IMR-90 (cell line): ENCODE measurements around the gene MRPL33. TPM values are rescaled to one million over a fixed set of nuclear protein-coding genes. Genes with fewer than 3 reads are reported as not detected.

Source experiments
- ATAC-seq: fragments of 200-7000 bp; cut with Tn5 transposase; 2 replicates; pipeline ENCODE4 v1.9.1; 2020; ENCODE audit warnings: low read depth, mild to moderate bottlenecking, moderate library complexity
- BruUV-seq: library from RNA; stranded (reverse); fragments of 400-500 nt; replicated peaks from 2 replicates; lab custom pipeline; 2021; lab: Mats Ljungman, UMichigan
- CTCF ChIA-PET: fragments of 300-600 bp; formaldehyde crosslinking; extraction: SDS; loops from one replicate; lab custom pipeline; 2021; ENCODE audit warnings: antibody characterized with exemption; lab: Yijun Ruan, JAX
- POLR2A ChIA-PET: fragments of 300-600 bp; sonication (Branson Sonifier 250); formaldehyde crosslinking; loops from one replicate; lab custom pipeline; 2022; ENCODE audit warnings: antibody characterized with exemption; ENCODE audit not compliant: unreplicated experiment; lab: Charles Lee
- DNase-seq: peaks from one replicate; pipeline ENCODE4 v3.0.0; 2013
- H2AFZ ChIP-seq: replicated peaks from 2 replicates; pipeline ENCODE3; 2013; ENCODE audit warnings: low read length, mild to moderate bottlenecking; ENCODE audit not compliant: poor library complexity
- H2AK5ac ChIP-seq: 2 replicates; pipeline ENCODE4 v1.6.1; 2013; ENCODE audit warnings: low read depth, low read length, inconsistent platforms
- H2AK9ac ChIP-seq: replicated peaks from 2 replicates; pipeline ENCODE3; 2013; ENCODE audit warnings: mild to moderate bottlenecking, low read depth, low read length, moderate library complexity; ENCODE audit not compliant: poor library complexity
- H2BK120ac ChIP-seq: 2 replicates; pipeline ENCODE4 v1.6.1; 2013; ENCODE audit warnings: low read depth, low read length, inconsistent platforms
- H2BK15ac ChIP-seq: 3 replicates; pipeline ENCODE4 v1.6.1; 2013; ENCODE audit warnings: low read depth, low read length, inconsistent platforms
- H2BK20ac ChIP-seq: 2 replicates; pipeline ENCODE4 v1.6.1; 2013; ENCODE audit warnings: low read depth, mild to moderate bottlenecking, inconsistent platforms, low read length, moderate library complexity
- H2BK5ac ChIP-seq: 2 replicates; pipeline ENCODE4 v1.6.1; 2013; ENCODE audit warnings: mild to moderate bottlenecking, low read depth, low read length, inconsistent platforms; ENCODE audit not compliant: poor library complexity, severe bottlenecking
- H3K14ac ChIP-seq: replicated peaks from 2 replicates; pipeline ENCODE4 v1.6.1; 2013; ENCODE audit warnings: low read depth, low read length, inconsistent platforms
- H3K18ac ChIP-seq: 2 replicates; pipeline ENCODE4 v1.6.1; 2013; ENCODE audit warnings: low read depth, low read length, control low read depth
- H3K23ac ChIP-seq: 2 replicates; pipeline ENCODE4 v1.6.1; 2013; ENCODE audit warnings: low read depth, low read length, inconsistent platforms
- H3K27ac ChIP-seq: 2 replicates; pipeline ENCODE4 v1.5.1; 2013; ENCODE audit warnings: mild to moderate bottlenecking, control low read depth, low read length; ENCODE audit not compliant: insufficient read depth
- H3K27me3 ChIP-seq: 2 replicates; pipeline ENCODE4 v1.6.1; 2013; ENCODE audit warnings: low read length; ENCODE audit not compliant: control insufficient read depth, insufficient read depth
- H3K36me3 ChIP-seq: 2 replicates; pipeline ENCODE4 v1.6.1; 2013; ENCODE audit warnings: low read length, mixed read lengths; ENCODE audit not compliant: control insufficient read depth, insufficient read depth
- H3K4ac ChIP-seq: 2 replicates; pipeline ENCODE4 v1.6.1; 2013; ENCODE audit warnings: low read depth, low read length, inconsistent platforms
- H3K4me1 ChIP-seq: 2 replicates; pipeline ENCODE4 v1.6.1; 2013; ENCODE audit warnings: low read length, mixed read lengths; ENCODE audit not compliant: control insufficient read depth, insufficient read depth
- H3K4me2 ChIP-seq: 2 replicates; pipeline ENCODE4 v1.6.1; 2013; ENCODE audit warnings: low read depth, mild to moderate bottlenecking, control low read depth, low read length, moderate library complexity
- H3K4me3 ChIP-seq: 2 replicates; pipeline ENCODE4 v1.5.1; 2013; ENCODE audit warnings: low read depth, mild to moderate bottlenecking, control low read depth, low read length, moderate library complexity; ENCODE audit not compliant: insufficient read depth
- H3K56ac ChIP-seq: 2 replicates; pipeline ENCODE4 v1.6.1; 2013; ENCODE audit warnings: low read length, inconsistent platforms; ENCODE audit not compliant: insufficient read depth; ENCODE audit errors: extremely low read depth
- H3K79me1 ChIP-seq, 2 experiments: 2 replicates each; pipeline ENCODE4 v1.6.1; 2013; ENCODE audit warnings: low read length in 2 of 2, inconsistent platforms in 1 of 2, low read depth in 1 of 2
- H3K9ac ChIP-seq: 2 replicates; pipeline ENCODE4 v1.6.1; 2013; ENCODE audit warnings: low read depth, low read length, control low read depth
- H3K9me1 ChIP-seq: 2 replicates; pipeline ENCODE4 v1.6.1; 2013; ENCODE audit warnings: low read length, inconsistent platforms; ENCODE audit not compliant: insufficient read depth
- H3K9me3 ChIP-seq: 2 replicates; pipeline ENCODE4 v1.6.1; 2013; ENCODE audit warnings: low read length; ENCODE audit not compliant: control insufficient read depth, insufficient read depth
- H4K20me1 ChIP-seq: 2 replicates; pipeline ENCODE4 v1.6.1; 2013; ENCODE audit warnings: low read length, inconsistent platforms; ENCODE audit not compliant: insufficient read depth
- H4K5ac ChIP-seq: 2 replicates; pipeline ENCODE4 v1.6.1; 2013; ENCODE audit warnings: mild to moderate bottlenecking, low read depth, low read length, control low read depth
- H4K8ac ChIP-seq, 2 experiments: 2 replicates each; pipeline ENCODE4 v1.6.1; 2013; ENCODE audit warnings: low read depth in 2 of 2, low read length in 2 of 2, control low read depth in 1 of 2, inconsistent platforms in 1 of 2
- H4K91ac ChIP-seq: 2 replicates; pipeline ENCODE4 v1.6.1; 2013; ENCODE audit warnings: low read depth, low read length, inconsistent platforms; ENCODE audit not compliant: insufficient read depth
- BHLHE40 ChIP-seq: fragments of 150-350 bp; IDR thresholded peaks from 2 replicates; pipeline ENCODE4 v1.6.1; 2016; ENCODE audit warnings: mild to moderate bottlenecking, low read depth, low read length
- ELK1 ChIP-seq: fragments of 150-350 bp; IDR thresholded peaks from 2 replicates; pipeline ENCODE4 v1.6.1; 2016; ENCODE audit warnings: low read depth, mild to moderate bottlenecking, low read length, moderate library complexity, borderline replicate concordance
- FOS ChIP-seq: fragments of 150-350 bp; IDR thresholded peaks from 2 replicates; pipeline ENCODE4 v1.6.1; 2016; ENCODE audit warnings: low read depth, low read length
- MAFK ChIP-seq: IDR thresholded peaks from 2 replicates; pipeline ENCODE4 v1.6.1; 2012; ENCODE audit warnings: low read depth, low read length, improper control_type of control experiment
- MAZ ChIP-seq: IDR thresholded peaks from 2 replicates; pipeline ENCODE4 v1.6.1; 2012; ENCODE audit warnings: low read depth, mild to moderate bottlenecking, low read length, improper control_type of control experiment, moderate library complexity, borderline replicate concordance
- MXI1 ChIP-seq: IDR thresholded peaks from 2 replicates; pipeline ENCODE4 v1.6.1; 2012; ENCODE audit warnings: low read depth, mild to moderate bottlenecking, low read length, moderate library complexity, borderline replicate concordance
- NFE2L2 ChIP-seq: fragments of 150-350 bp; IDR thresholded peaks from 2 replicates; pipeline ENCODE4 v1.6.1; 2016; ENCODE audit warnings: low read depth, mild to moderate bottlenecking, low read length
- RCOR1 ChIP-seq: IDR thresholded peaks from 2 replicates; pipeline ENCODE4 v1.6.1; 2012; ENCODE audit warnings: mild to moderate bottlenecking, low read length, improper control_type of control experiment; ENCODE audit not compliant: insufficient replicate concordance
- WGBS, 2 experiments: methylation state at CpG; one replicate each; pipeline versions ENCODE4 v1.1.5 to v1.1.7; 2013; ENCODE audit warnings: missing lambda C conversion rate in 2 of 2; ENCODE audit not compliant: insufficient read length in 1 of 2; ENCODE audit errors: extremely low coverage in 2 of 2; 5-methylcytosine and 5-hydroxymethylcytosine counted together
- dilution Hi-C: fragments of 300-500 bp; cut with HindIII; formaldehyde crosslinking; loops from one replicate; pipeline ENCODE4 v1.14.3; 2018; ENCODE audit warnings: low sequenced_read_pairs; ENCODE audit not compliant: unreplicated experiment
- in situ Hi-C: fragments of 300-500 bp; cut with MboI; formaldehyde crosslinking; loops from 3 replicates; pipeline ENCODE4 v1.14.3; 2019; ENCODE audit warnings: low sequenced_read_pairs, inconsistent platforms, mixed read lengths
- intact Hi-C: fragments of 100-400 bp; cut with micrococcal nuclease; formaldehyde crosslinking; loops from 2 replicates; pipeline ENCODE4 v1.10.0; 2022
- polyA plus RNA-seq, 3 experiments: library from polyadenylated mRNA; depleted of rRNA; stranded (reverse); fragments of >200 nt; gene quantifications; 2 replicates each; pipeline ENCODE4 v1.2.3, GENCODE V29; 2012; ENCODE audit warnings: low replicate concordance in 1 of 3
- total RNA-seq: library from RNA; depleted of rRNA; stranded (reverse); fragments of >200 nt; gene quantifications from 2 replicates; pipeline ENCODE4 v1.2.3, GENCODE V29; 2012

The MRPL33 gene
- total and polyA plus RNA-seq, 2 of the 4 experiments (the other 2 are of a cell fraction) = 13.3 to 101 TPM

GRCh38 chr2:27795093-27795834 lies 23.7 kb downstream of the MRPL33 start:
- dilution Hi-C loops = no loop called here
- H2BK120ac ChIP-seq = peak overlapping the region; percentile 100
- peak overlapping the region; percentile 87 to 90 for H4K8ac ChIP-seq
- no peak overlapping the region for H3K9ac ChIP-seq
- H3K4me1 ChIP-seq = peaks cover 46% of the 10 kb centered on the region
- peak overlapping the region; percentile 68 for H2AFZ ChIP-seq
- H2AK9ac ChIP-seq = peak overlapping the region; percentile 60
- H4K91ac ChIP-seq = peak overlapping the region; percentile 97
- WGBS, 2 experiments = no CpG with 5 or more reads among the region's 8 CpGs
- peak overlapping the region; percentile 96 for H3K23ac ChIP-seq
- H3K79me1 ChIP-seq = peaks cover 14 to 57% of the 10 kb centered on the region in 2 experiments
- ATAC-seq = no peak
- H3K27me3 ChIP-seq = no peaks in the 10 kb centered on the region
- H4K5ac ChIP-seq = peak overlapping the region; percentile 43
- H3K56ac ChIP-seq = peak overlapping the region; percentile 40; the same call in 1 of the 2 replicates
- no peaks in the 10 kb centered on the region for H3K36me3 ChIP-seq
- peak overlapping the region; percentile 79 for H3K27ac ChIP-seq
- ChIA-PET CTCF (interaction anchor here (0.6 kb wide), 1 partner anchor 21 kb away, joined by 3 read pairs; no protein-coding TSS in a partner anchor), POLR2A (interaction anchor here (0.6 kb wide), 1 partner anchor 603 kb away, joined by 3 read pairs; no protein-coding TSS in a partner anchor)
- peak overlapping the region; percentile 97 for H3K14ac ChIP-seq
- peak overlapping the region; percentile 100 for H2BK5ac ChIP-seq
- intact Hi-C loops = loop anchor here (5.0 kb wide), 1 partner anchor 92 kb away; no protein-coding TSS in a partner anchor
- TF ChIP-seq NFE2L2 (no peak), MAFK (no peak), FOS (no peak), ELK1 (no peak), MXI1 (no peak), BHLHE40 (no peak), MAZ (no peak), RCOR1 (no peak)
- peak overlapping the region; percentile 67 for H3K18ac ChIP-seq
- peak overlapping the region; percentile 99 for H3K4ac ChIP-seq
- in situ Hi-C loops = no loop called here
- H3K4me3 ChIP-seq = no peak overlapping the region
- H2AK5ac ChIP-seq = peak overlapping the region; percentile 99
- no peaks in the 10 kb centered on the region for H4K20me1 ChIP-seq
- no peaks in the 10 kb centered on the region for H3K9me3 ChIP-seq
- H3K9me1 ChIP-seq = peaks cover 36% of the 10 kb centered on the region
- peak overlapping the region; percentile 99 for H2BK15ac ChIP-seq
- peak overlapping the region; percentile 100 for H2BK20ac ChIP-seq
- DNase-seq = no peak
- BruUV-seq = no TSS peak
- H3K4me2 ChIP-seq = no peak overlapping the region
